ENCODE results near the gene KRT81. TPM values are rescaled to one million over a fixed set of nuclear protein-coding genes. Genes with fewer than 3 reads are reported as not detected.
A peak's percentile ranks its signal among the peaks of the same experiment; 100 is the strongest.
"Not testable (repeated sequence)": the region's sequence is repeated elsewhere in the genome, so short reads cannot be mapped to it uniquely, and the experiment has no call there.

The KRT81 gene
- total RNA-seq, 2 experiments from 2014 or later = not detected

GRCh38 chr12:52253391-52254179 is 37.7 kb downstream of the KRT81 start:
- Mint-ChIP-seq H3K27ac (no peak overlapping the region), H3K9me3 (no peaks in the 10 kb centered on the region), H3K4me1 (ENCODE audit: low read depth) (peaks cover 12% of the 10 kb centered on the region), H3K27me3 (ENCODE audit: low read depth) (peaks cover 39% of the 10 kb centered on the region), H3K4me3 (no peak overlapping the region), H3K36me3 (ENCODE audit: low read depth) (no peaks in the 10 kb centered on the region)
- CTCF ChIA-PET = no interaction called here
- intact Hi-C loops (cut with micrococcal nuclease) = no loop called here
- DNase-seq = no peak

DNA sequence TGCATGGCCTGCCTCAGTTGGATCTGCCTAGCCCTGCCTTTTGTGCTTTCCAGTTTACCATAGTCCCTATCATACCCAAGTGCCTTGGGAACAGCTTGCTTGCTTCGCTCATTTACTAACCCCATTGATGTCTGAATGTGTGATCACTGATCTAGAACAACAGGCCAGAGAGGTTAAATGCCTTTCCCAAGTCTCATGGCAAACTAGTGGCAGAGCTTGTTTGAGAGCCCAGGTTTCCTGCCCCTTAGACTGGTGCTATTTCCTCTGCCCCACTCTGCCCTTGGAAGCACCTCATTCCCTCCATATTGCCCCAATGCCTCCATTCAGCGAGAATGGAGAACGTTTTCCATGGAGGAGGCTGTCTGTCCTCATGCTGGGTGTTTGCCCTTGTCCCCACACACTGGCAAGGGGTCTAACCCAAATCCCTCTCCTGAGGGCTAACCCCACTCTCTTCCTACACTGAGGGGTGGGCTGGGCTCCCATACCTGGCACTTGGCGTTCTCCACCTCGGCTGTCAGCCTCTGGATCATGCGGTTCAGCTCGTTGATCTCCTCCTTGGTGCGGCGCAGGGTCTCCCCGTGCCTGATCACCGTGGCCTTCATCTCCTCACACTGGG is 38.5 kb downstream of the KRT81 start:
- no peak for DNase-seq
- Mint-ChIP-seq H3K27me3 (ENCODE audit: low read depth) (peaks cover 41% of the 10 kb centered on the region), H3K4me1 (ENCODE audit: low read depth) (peaks cover 12% of the 10 kb centered on the region), H3K4me3 (no peak overlapping the region), H3K27ac (no peak overlapping the region), H3K9me3 (no peaks in the 10 kb centered on the region), H3K36me3 (ENCODE audit: low read depth) (no peaks in the 10 kb centered on the region)
- intact Hi-C loops (cut with micrococcal nuclease) = no loop called here
- CTCF ChIA-PET = interaction anchor here (2.4 kb wide), 1 partner anchor 74 kb away, joined by 7 read pairs; no protein-coding TSS in a partner anchor

DNA sequence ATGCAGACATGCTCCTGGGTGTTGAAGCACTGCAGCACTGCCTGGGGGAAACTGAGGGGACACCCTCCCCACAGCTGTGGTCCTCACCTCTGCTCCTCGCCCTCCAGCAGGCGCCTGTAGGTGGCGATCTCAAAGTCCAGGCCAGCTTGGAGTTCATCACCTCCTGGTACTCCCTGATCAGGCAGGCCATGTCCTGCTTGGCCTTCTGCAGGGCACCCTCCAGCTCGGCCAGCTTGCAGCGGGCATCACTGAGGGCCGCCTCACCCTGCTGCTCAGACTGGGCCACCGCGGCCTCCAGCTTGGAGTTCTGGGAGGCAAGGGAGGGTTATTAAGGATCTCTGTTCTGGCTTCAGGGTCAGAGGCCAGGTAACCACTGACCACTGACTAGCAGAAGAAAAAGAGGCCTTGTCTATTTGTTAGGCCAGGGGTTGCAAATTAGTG is 39.1 kb downstream of the KRT81 start:
- H3K27ac Mint-ChIP-seq; H3K9me3 Mint-ChIP-seq; DNase-seq; H3K36me3 Mint-ChIP-seq (ENCODE audit: low read depth); intact Hi-C loops (cut with micrococcal nuclease); H3K4me3 Mint-ChIP-seq: not testable (repeated sequence)
- Mint-ChIP-seq H3K27me3 (ENCODE audit: low read depth) (peaks cover 38% of the 10 kb centered on the region), H3K4me1 (ENCODE audit: low read depth) (peaks cover 12% of the 10 kb centered on the region)
- CTCF ChIA-PET = interaction anchor here (0.9 to 2.4 kb wide), 3 partner anchors 14 to 136 kb away, joined by 3 to 7 read pairs (median 4); no protein-coding TSS in a partner anchor

- intact Hi-C loops (cut with micrococcal nuclease) = no loop called here
These were observed 39.8 kb downstream of the KRT81 start for GRCh38 chr12:52251367-52252051.

GRCh38 chr12:52250048-52250990 is 41.0 kb downstream of the KRT81 start:
- CTCF ChIA-PET = interaction anchor here (0.9 to 2.4 kb wide), 4 partner anchors 29 to 77 kb away, joined by 3 to 7 read pairs (median 4); no protein-coding TSS in a partner anchor
- DNase-seq = no peak
- intact Hi-C loops (cut with micrococcal nuclease) = no loop called here
- no peak overlapping the region for H3K4me3 Mint-ChIP-seq
- H3K27me3 Mint-ChIP-seq (ENCODE audit: low read depth) = peaks cover 21% of the 10 kb centered on the region
- H3K9me3 Mint-ChIP-seq = no peaks in the 10 kb centered on the region
- peaks cover 12% of the 10 kb centered on the region for H3K4me1 Mint-ChIP-seq (ENCODE audit: low read depth)
- no peak overlapping the region for H3K27ac Mint-ChIP-seq
- no peaks in the 10 kb centered on the region for H3K36me3 Mint-ChIP-seq (ENCODE audit: low read depth)

More at GRCh38 chr12:52251367-52252051, 39.8 kb downstream of the KRT81 start:
- Mint-ChIP-seq H3K36me3 (ENCODE audit: low read depth) (no peaks in the 10 kb centered on the region), H3K27ac (no peak overlapping the region), H3K27me3 (ENCODE audit: low read depth) (peaks cover 31% of the 10 kb centered on the region), H3K4me3 (no peak overlapping the region), H3K4me1 (ENCODE audit: low read depth) (peaks cover 12% of the 10 kb centered on the region), H3K9me3 (no peaks in the 10 kb centered on the region)
- CTCF ChIA-PET = interaction anchor here (0.9 to 2.4 kb wide), 5 partner anchors 13 to 135 kb away, joined by 3 to 7 read pairs (median 4); no protein-coding TSS in a partner anchor
- peak; percentile 30 for DNase-seq

GRCh38 chr12:52249511-52250047 is 41.8 kb downstream of the KRT81 start:
- Mint-ChIP-seq H3K27ac (no peak overlapping the region), H3K36me3 (ENCODE audit: low read depth) (no peaks in the 10 kb centered on the region), H3K4me3 (no peak overlapping the region), H3K27me3 (ENCODE audit: low read depth) (peaks cover 16% of the 10 kb centered on the region), H3K9me3 (no peaks in the 10 kb centered on the region), H3K4me1 (ENCODE audit: low read depth) (peaks cover 12% of the 10 kb centered on the region)
- CTCF ChIA-PET = interaction anchor here (0.6 to 0.9 kb wide), 2 partner anchors 28 to 30 kb away, joined by 3 to 4 read pairs; no protein-coding TSS in a partner anchor
- intact Hi-C loops (cut with micrococcal nuclease) = no loop called here
- DNase-seq = no peak

GRCh38 chr12:52248541-52249461 is 42.5 kb downstream of the KRT81 start:
- Mint-ChIP-seq H3K4me3 (no peak overlapping the region), H3K9me3 (no peaks in the 10 kb centered on the region), H3K4me1 (ENCODE audit: low read depth) (peaks cover 20% of the 10 kb centered on the region), H3K27me3 (ENCODE audit: low read depth) (peaks cover 16% of the 10 kb centered on the region), H3K27ac (no peak overlapping the region), H3K36me3 (ENCODE audit: low read depth) (no peaks in the 10 kb centered on the region)
- DNase-seq = no peak
- CTCF ChIA-PET = interaction anchor here (0.6 kb wide), 1 partner anchor 27 kb away, joined by 4 read pairs; no protein-coding TSS in a partner anchor
- intact Hi-C loops (cut with micrococcal nuclease) = no loop called here

GRCh38 chr12:52247622-52248540 is 43.5 kb downstream of the KRT81 start:
- no peak overlapping the region for H3K4me3 Mint-ChIP-seq
- CTCF ChIA-PET = no interaction called here
- H3K27ac Mint-ChIP-seq = no peak overlapping the region
- DNase-seq = no peak
- no peaks in the 10 kb centered on the region for H3K9me3 Mint-ChIP-seq
- peaks cover 27% of the 10 kb centered on the region for H3K4me1 Mint-ChIP-seq (ENCODE audit: low read depth)
- peaks cover 16% of the 10 kb centered on the region for H3K27me3 Mint-ChIP-seq (ENCODE audit: low read depth)
- intact Hi-C loops (cut with micrococcal nuclease) = no loop called here
- no peaks in the 10 kb centered on the region for H3K36me3 Mint-ChIP-seq (ENCODE audit: low read depth)

GRCh38 chr12:52246720-52247621 is 44.4 kb downstream of the KRT81 start:
- CTCF ChIA-PET = interaction anchor here (0.9 kb wide), 1 partner anchor 25 kb away, joined by 4 read pairs; no protein-coding TSS in a partner anchor
- Mint-ChIP-seq H3K9me3 (no peaks in the 10 kb centered on the region), H3K4me3 (no peak overlapping the region), H3K27ac (no peak overlapping the region), H3K27me3 (ENCODE audit: low read depth) (peaks cover 16% of the 10 kb centered on the region), H3K4me1 (ENCODE audit: low read depth) (peaks cover 26% of the 10 kb centered on the region), H3K36me3 (ENCODE audit: low read depth) (no peaks in the 10 kb centered on the region)
- intact Hi-C loops (cut with micrococcal nuclease) = no loop called here
- DNase-seq = no peak
